GM19455 (cell line): ENCODE measurements around the gene CUL1.
"Not testable (repeated sequence)": the region's sequence is repeated elsewhere in the genome, so short reads cannot be mapped to it uniquely, and the experiment has no call there.

ENCODE experiments used
- ATAC-seq: cut with Tn5 transposase; IDR thresholded peaks from one replicate; pipeline ENCODE4 v1.9.1; 2021; ENCODE audit not compliant: unreplicated experiment

The CUL1 gene

GRCh38 chr7:148696787-148697186 lies 1.9 kb upstream of the CUL1 start:
- ATAC-seq = no peak

GRCh38 chr7:148697256-148698006 lies 1.3 kb upstream of the CUL1 start:
- ATAC-seq = no peak

GRCh38 chr7:148698007-148698396 lies 701 bp upstream of the CUL1 start:
- ATAC-seq = peak; percentile 3

- ATAC-seq = peak; percentile 50
These were observed 500 bp downstream of the CUL1 start for GRCh38 chr7:148699024-148699781.

GRCh38 chr7:148699782-148700629 lies 1.3 kb downstream of the CUL1 start:
- peak; percentile 40 for ATAC-seq

- ATAC-seq = no peak
These were observed 2.0 kb downstream of the CUL1 start for GRCh38 chr7:148700661-148701064.

- ATAC-seq = no peak
These were observed 2.7 kb downstream of the CUL1 start for GRCh38 chr7:148701414-148701813.

GRCh38 chr7:148702876-148703670 lies 4.4 kb downstream of the CUL1 start:
- ATAC-seq = no peak

GRCh38 chr7:148703671-148703962 lies 4.9 kb downstream of the CUL1 start:
- not testable (repeated sequence) for ATAC-seq

- no peak for ATAC-seq
These were observed 5.5 kb downstream of the CUL1 start for GRCh38 chr7:148704189-148704588.

- no peak for ATAC-seq
These were observed 6.3 kb downstream of the CUL1 start for GRCh38 chr7:148704970-148705369.

GRCh38 chr7:148706368-148706767 lies 7.7 kb downstream of the CUL1 start:
- no peak for ATAC-seq

GRCh38 chr7:148708026-148708885 lies 9.6 kb downstream of the CUL1 start:
- no peak for ATAC-seq

- ATAC-seq = no peak
These were observed 10.3 kb downstream of the CUL1 start for GRCh38 chr7:148709014-148709413.

- ATAC-seq = not testable (repeated sequence)
These were observed 11.7 kb downstream of the CUL1 start for GRCh38 chr7:148710426-148710825.

- no peak for ATAC-seq
These were observed 12.7 kb downstream of the CUL1 start for GRCh38 chr7:148711191-148712102.

GRCh38 chr7:148712678-148713329 lies 14.1 kb downstream of the CUL1 start:
- peak; percentile 57 for ATAC-seq

- ATAC-seq = no peak
These were observed 15.8 kb downstream of the CUL1 start for GRCh38 chr7:148714498-148714897.
